HG03095 (cell line): ENCODE results near the gene STK32C.
A peak's percentile ranks its signal among the peaks of the same experiment; 100 is the strongest.
"Not testable (repeated sequence)": the region's sequence is repeated elsewhere in the genome, so short reads cannot be mapped to it uniquely, and the experiment has no call there.

ENCODE experiments used
- ATAC-seq: cut with Tn5 transposase; IDR thresholded peaks from one replicate; pipeline ENCODE4 v1.9.1; 2021; ENCODE audit warnings: moderate library complexity; ENCODE audit not compliant: unreplicated experiment

The STK32C gene

GRCh38 chr10:132339276-132339675, 31.5 kb upstream of the STK32C start:
- ATAC-seq: no peak

GRCh38 chr10:132338876-132339275, 31.1 kb upstream of the STK32C start:
- ATAC-seq: no peak

- ATAC-seq: not testable (repeated sequence)
Measured at GRCh38 chr10:132337854-132338253, 30.1 kb upstream of the STK32C start.

GRCh38 chr10:132336919-132337407, 29.2 kb upstream of the STK32C start:
- ATAC-seq: no peak

GRCh38 chr10:132336064-132336746, 28.5 kb upstream of the STK32C start:
- no peak for ATAC-seq

GRCh38 chr10:132335189-132336063, 27.7 kb upstream of the STK32C start:
- peak; percentile 42 for ATAC-seq

- no peak for ATAC-seq
Measured at GRCh38 chr10:132334631-132335188, 27.0 kb upstream of the STK32C start.

GRCh38 chr10:132333386-132333785, 25.6 kb upstream of the STK32C start:
- no peak for ATAC-seq

GRCh38 chr10:132332433-132332754, 24.6 kb upstream of the STK32C start:
- peak; percentile 40 for ATAC-seq

GRCh38 chr10:132331601-132332432, 24.1 kb upstream of the STK32C start, which contains the start of gene LRRC27:
TSS of gene LRRC27 (plus strand) at chr10:132332193. CDS start at chr10:132333525, 1,332 bp downstream.
- peak; percentile 64 for ATAC-seq

GRCh38 chr10:132330486-132330833, 22.7 kb upstream of the STK32C start:
- no peak for ATAC-seq

- no peak for ATAC-seq
Measured at GRCh38 chr10:132329565-132330485, 22.1 kb upstream of the STK32C start.

GRCh38 chr10:132328738-132329137, 21.0 kb upstream of the STK32C start:
- no peak for ATAC-seq

- ATAC-seq: no peak
Measured at GRCh38 chr10:132328106-132328505, 20.4 kb upstream of the STK32C start.

GRCh38 chr10:132326925-132327324, 19.2 kb upstream of the STK32C start:
- ATAC-seq: no peak

GRCh38 chr10:132326344-132326889, 18.7 kb upstream of the STK32C start:
- no peak for ATAC-seq

GRCh38 chr10:132324186-132324585, 16.4 kb upstream of the STK32C start:
- ATAC-seq: no peak

GRCh38 chr10:132322586-132323048, 14.9 kb upstream of the STK32C start:
- no peak for ATAC-seq

- ATAC-seq: no peak
Measured at GRCh38 chr10:132321726-132322125, 14.0 kb upstream of the STK32C start.
